H4 (cell line): ENCODE results near the gene STH. TPM values are rescaled to one million over a fixed set of nuclear protein-coding genes. Genes with fewer than 3 reads are reported as not detected.
A peak's percentile ranks its signal among the peaks of the same experiment; 100 is the strongest.

Experiments used
- DNase-seq: peaks from one replicate; pipeline ENCODE4 v3.0.0-alpha.2; 2015; ENCODE audit warnings: low spot score
- total RNA-seq: library from RNA; depleted of rRNA; stranded (reverse); fragments of >200 nt; shearing (Covaris generic); gene quantifications from 2 replicates; pipeline ENCODE4 v1.2.3, GENCODE V29; 2014

The STH gene
- total RNA-seq, 1 experiment from 2014 or later = not detected

DNA sequence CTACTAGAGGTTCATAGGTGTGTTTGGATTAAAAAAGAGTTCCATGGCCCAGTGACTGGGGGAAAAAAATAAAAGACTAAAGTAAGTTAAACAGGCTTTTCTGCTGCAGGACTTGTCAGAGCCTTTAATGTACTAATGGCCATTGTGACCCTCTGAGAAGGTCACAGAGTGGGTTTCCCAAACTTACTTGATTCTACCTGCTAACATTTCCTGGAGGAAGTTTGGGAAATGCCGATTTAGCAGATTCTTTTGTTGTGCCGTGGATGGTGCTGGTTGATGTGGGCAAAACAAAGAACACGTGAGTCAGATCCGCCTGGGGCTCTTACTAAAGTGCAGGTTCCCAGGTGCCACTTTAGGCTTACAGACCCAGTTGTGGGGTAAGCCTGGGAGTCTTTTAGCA, 13.6 kb upstream of the STH start:
- no peak for DNase-seq

- no peak for DNase-seq
Observed at GRCh38 chr17:45986056-45986455, 13.0 kb upstream of the STH start.

- no peak for DNase-seq
Observed at GRCh38 chr17:45987706-45988105, 11.3 kb upstream of the STH start.

DNA sequence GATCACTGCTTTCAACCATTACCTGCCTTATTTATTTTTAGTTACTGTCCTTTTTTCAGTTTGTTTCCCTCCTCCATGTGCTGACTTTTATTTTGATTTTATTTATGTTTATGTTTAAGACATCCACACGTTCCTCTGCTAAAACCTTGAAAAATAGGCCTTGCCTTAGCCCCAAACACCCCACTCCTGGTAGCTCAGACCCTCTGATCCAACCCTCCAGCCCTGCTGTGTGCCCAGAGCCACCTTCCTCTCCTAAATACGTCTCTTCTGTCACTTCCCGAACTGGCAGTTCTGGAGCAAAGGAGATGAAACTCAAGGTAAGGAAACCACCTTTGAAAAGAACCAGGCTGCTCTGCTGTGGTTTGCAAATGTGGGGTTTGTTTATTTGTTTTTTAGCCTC, 9.3 kb upstream of the STH start:
- DNase-seq = no peak

GRCh38 chr17:45990886-45991285, 8.2 kb upstream of the STH start:
- DNase-seq = no peak

GRCh38 chr17:45991341-45991740, 7.7 kb upstream of the STH start:
- no peak for DNase-seq

DNA sequence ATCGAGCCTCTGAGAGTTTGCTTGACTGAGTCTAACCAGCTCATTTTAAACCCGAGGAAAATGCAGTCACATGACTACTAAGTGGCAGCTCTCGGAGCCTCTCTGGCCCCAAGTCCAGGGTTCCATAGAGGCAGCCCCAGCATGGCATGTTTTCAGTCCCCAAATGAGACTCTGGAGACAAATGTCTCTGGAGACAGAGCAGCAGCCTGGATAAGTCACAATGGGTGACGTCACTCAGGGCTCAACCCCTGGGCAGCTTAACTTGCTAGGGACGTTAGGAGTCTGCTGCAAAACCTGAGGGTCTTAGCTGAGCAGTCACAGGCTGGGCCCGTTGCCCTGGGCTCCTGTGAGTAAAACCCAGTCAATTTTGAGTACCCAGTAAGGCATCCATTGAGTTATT, 6.9 kb upstream of the STH start:
- DNase-seq = no peak

- DNase-seq = no peak
Observed at GRCh38 chr17:45992904-45993303, 6.1 kb upstream of the STH start.

DNA sequence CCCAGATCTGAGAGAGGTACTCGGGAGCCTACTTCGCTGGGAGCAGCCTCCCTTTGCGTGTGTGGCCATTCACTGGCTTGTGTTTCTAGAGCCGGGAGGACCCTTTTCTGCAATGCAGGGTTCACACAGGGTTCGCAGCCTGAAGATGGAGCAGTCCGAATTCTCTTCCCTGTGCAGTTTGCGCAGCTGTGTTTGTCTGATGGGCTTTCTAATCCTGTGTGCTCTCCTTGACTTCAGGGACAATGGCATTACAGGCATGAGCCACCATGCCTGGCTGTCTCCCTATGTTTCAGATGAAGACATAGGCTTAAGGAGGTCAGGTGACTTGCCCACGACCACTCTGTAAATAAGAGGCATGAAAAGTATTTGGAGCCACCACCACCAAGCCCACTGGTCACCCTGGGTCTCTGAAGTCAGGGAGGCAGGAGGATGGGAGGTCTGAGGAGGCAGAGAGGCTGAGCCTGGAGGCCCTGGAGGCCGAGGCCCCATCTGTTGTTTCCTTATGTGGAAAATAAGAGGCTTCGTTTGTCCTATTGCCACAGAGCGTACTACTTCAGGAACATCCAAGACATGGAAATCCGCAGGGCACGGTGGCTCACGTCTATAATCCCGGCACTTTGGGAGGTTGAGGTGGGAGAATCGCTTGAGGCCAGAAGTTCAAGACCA, 5.0 kb upstream of the STH start:
- DNase-seq = no peak

- no peak for DNase-seq
Observed at GRCh38 chr17:45994987-45995386, 4.1 kb upstream of the STH start.

GRCh38 chr17:45995627-45996270, 3.3 kb upstream of the STH start:
- no peak for DNase-seq

DNA sequence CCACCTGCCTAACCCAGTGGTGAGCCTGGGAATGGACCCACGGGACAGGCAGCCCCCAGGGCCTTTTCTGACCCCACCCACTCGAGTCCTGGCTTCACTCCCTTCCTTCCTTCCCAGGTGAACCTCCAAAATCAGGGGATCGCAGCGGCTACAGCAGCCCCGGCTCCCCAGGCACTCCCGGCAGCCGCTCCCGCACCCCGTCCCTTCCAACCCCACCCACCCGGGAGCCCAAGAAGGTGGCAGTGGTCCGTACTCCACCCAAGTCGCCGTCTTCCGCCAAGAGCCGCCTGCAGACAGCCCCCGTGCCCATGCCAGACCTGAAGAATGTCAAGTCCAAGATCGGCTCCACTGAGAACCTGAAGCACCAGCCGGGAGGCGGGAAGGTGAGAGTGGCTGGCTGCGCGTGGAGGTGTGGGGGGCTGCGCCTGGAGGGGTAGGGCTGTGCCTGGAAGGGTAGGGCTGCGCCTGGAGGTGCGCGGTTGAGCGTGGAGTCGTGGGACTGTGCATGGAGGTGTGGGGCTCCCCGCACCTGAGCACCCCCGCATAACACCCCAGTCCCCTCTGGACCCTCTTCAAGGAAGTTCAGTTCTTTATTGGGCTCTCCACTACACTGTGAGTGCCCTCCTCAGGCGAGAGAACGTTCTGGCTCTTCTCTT, 2.6 kb upstream of the STH start:
- DNase-seq = no peak

DNA sequence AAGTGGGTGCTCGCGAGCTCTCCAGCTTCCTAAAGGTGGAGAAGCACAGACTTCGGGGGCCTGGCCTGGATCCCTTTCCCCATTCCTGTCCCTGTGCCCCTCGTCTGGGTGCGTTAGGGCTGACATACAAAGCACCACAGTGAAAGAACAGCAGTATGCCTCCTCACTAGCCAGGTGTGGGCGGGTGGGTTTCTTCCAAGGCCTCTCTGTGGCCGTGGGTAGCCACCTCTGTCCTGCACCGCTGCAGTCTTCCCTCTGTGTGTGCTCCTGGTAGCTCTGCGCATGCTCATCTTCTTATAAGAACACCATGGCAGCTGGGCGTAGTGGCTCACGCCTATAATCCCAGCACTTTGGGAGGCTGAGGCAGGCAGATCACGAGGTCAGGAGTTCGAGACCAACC, 1.9 kb upstream of the STH start:
- no peak for DNase-seq

DNA sequence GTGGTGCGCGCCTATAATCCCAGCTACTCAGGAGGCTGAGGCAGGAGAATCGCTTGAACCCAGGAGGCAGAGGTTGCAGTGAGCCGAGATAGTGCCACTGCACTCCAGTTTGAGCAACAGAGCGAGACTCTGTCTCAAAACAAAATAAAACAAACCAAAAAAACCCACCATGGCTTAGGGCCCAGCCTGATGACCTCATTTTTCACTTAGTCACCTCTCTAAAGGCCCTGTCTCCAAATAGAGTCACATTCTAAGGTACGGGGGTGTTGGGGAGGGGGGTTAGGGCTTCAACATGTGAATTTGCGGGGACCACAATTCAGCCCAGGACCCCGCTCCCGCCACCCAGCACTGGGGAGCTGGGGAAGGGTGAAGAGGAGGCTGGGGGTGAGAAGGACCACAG, 1.4 kb upstream of the STH start:
- DNase-seq = no peak

DNA sequence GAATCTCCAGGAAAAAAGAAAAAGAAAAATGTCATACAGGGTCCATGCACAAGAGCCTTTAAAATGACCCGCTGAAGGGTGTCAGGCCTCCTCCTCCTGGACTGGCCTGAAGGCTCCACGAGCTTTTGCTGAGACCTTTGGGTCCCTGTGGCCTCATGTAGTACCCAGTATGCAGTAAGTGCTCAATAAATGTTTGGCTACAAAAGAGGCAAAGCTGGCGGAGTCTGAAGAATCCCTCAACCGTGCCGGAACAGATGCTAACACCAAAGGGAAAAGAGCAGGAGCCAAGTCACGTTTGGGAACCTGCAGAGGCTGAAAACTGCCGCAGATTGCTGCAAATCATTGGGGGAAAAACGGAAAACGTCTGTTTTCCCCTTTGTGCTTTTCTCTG, 845 bp downstream of the STH start:
- no peak for DNase-seq

GRCh38 chr17:46000292-46000691, 1.2 kb downstream of the STH start:
- no peak for DNase-seq

DNA sequence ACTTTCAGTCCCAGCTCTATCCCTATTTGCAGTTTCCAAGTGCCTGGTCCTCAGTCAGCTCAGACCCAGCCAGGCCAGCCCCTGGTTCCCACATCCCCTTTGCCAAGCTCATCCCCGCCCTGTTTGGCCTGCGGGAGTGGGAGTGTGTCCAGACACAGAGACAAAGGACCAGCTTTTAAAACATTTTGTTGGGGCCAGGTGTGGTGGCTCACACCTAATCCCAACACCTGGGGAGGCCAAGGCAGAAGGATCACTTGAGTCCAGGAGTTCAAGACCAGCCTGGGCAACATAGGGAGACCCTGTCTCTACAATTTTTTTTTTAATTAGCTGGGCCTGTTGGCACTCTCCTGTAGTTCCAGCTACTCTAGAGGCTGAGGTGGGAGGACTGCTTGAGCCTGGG, 1.7 kb downstream of the STH start:
- DNase-seq = no peak

- DNase-seq = no peak
Observed at GRCh38 chr17:46001390-46002310, 2.6 kb downstream of the STH start.

- peak; percentile 59 for DNase-seq
Observed at GRCh38 chr17:46002311-46002972, 3.4 kb downstream of the STH start.

- no peak for DNase-seq
Observed at GRCh38 chr17:46002973-46003316, 3.9 kb downstream of the STH start.

GRCh38 chr17:46003907-46004748, 5.1 kb downstream of the STH start:
- peak; percentile 46 for DNase-seq
